Neural progenitor cell (in vitro differentiated cells): ENCODE measurements around the gene PPM1H.

ENCODE experiments used
- CTCF ChIP-seq: fragments of 200-600 bp; sonication (generic); IDR thresholded peaks from 2 replicates; pipeline ENCODE4 v1.5.1; 2017; ENCODE audit warnings: antibody characterized with exemption, mild to moderate bottlenecking
- EZH2 ChIP-seq: fragments of 200-600 bp; sonication (generic); IDR thresholded peaks from 2 replicates; pipeline ENCODE4 v1.6.1; 2017; ENCODE audit warnings: antibody characterized with exemption, mild to moderate bottlenecking, moderate library complexity
- EZH2phosphoT487 ChIP-seq: fragments of 200-600 bp; sonication (generic); IDR thresholded peaks from 2 replicates; pipeline ENCODE4 v1.6.1; 2017; ENCODE audit warnings: antibody characterized with exemption

- TF ChIP-seq EZH2phosphoT487 = no peak
- TF ChIP-seq CTCF = no peak
- no peak for TF ChIP-seq EZH2
Measured at GRCh38 chr12:62681306-62681705, 253.6 kb downstream of the PPM1H start.
